ENCODE measurements around the gene FAM20C. TPM values are rescaled to one million over a fixed set of nuclear protein-coding genes. Genes with fewer than 3 reads are reported as not detected.
A peak's percentile ranks its signal among the peaks of the same experiment; 100 is the strongest.

The FAM20C gene
- total RNA-seq, 1 experiment from 2014 or later, result 87.9 TPM

DNA sequence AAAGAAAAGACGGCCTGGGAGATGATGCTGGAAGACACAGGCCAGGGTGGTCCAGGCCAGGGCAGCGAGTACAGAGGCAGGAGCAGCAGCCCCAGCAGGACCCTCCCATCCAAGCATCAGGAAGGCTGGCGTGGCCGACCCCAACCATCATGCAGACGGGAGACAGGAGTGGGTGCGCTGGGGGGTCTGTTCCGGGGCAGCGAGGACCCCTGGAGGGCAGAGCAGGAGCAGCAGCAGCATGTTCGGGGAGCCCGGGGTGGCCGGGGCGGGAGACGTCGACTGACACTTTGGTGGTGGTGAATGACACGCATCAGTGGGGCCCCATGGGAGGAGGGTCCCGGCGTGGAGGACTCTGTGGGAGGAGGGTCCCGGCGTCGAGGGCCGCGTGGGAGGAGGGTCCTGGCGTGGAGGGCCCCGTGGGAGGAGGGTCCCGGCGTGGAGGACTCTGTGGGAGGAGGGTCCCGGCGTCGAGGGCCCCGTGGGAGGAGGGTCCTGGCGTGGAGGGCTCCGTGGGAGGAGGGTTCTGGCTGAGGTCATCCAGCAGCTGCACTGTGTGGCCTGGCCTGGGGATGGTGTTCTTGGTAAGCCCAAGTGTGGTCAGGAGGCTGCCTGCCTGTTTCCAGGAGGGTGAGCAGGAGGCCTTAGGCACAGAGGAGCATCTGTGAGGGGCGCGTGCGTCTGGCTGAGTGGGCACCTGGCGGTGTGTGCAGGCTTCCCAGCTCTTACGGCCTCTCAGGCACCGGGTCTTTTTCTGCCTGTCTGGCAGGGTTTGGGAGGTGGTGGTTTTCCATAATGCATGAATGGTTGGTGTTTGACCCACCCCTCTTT lies 38.9 kb downstream of the FAM20C start:
- Histone ChIP-seq H3K4me3 (ENCODE audit: low read length) (no peak overlapping the region), H3K27ac (ENCODE audit: low read length) (no peak overlapping the region), H3K4me1 (ENCODE audit: insufficient read depth, low read length) (peaks cover 7% of the 10 kb centered on the region; the same call in 1 of the 2 replicates), H3K27me3 (ENCODE audit: low read length) (no peaks in the 10 kb centered on the region), H3K36me3 (ENCODE audit: low read depth, low read length) (peaks cover 8% of the 10 kb centered on the region; the same call in 1 of the 2 replicates), H3F3A (ENCODE audit: low read length, unreplicated experiment) (no peaks in the 10 kb centered on the region), H3K79me2 (ENCODE audit: low read length) (no peaks in the 10 kb centered on the region), H3K4me2 (ENCODE audit: low read length) (no peak overlapping the region), H4K20me1 (ENCODE audit: low read length) (no peaks in the 10 kb centered on the region), H3K9me3 (ENCODE audit: low read length) (no peaks in the 10 kb centered on the region), H2AFZ (ENCODE audit: low read length) (no peak overlapping the region), H3K9ac (ENCODE audit: low read length) (no peak overlapping the region), H3K9me2 (replicated peaks; ENCODE audit: low read length) (no peaks in the 10 kb centered on the region)
- TF ChIP-seq EZH2 (IDR thresholded peaks at IDR 0.05; ENCODE audit: low read length, unreplicated experiment) (no peak), CTCF (conservative IDR thresholded peaks at IDR 0.05; ENCODE audit: low read depth, low read length) (peak; percentile 44), EZH2phosphoT487 (IDR thresholded peaks at IDR 0.05; ENCODE audit: borderline replicate concordance, low read length) (no peak)
- intact Hi-C loops (cut with micrococcal nuclease), result no loop called here
- ChIA-PET CTCF (no interaction called here), POLR2A (ENCODE audit: unreplicated experiment) (no interaction called here)
- no TSS peak for BruUV-seq (replicated peaks)
- no peak for ATAC-seq
- no peak for DNase-seq

DNA sequence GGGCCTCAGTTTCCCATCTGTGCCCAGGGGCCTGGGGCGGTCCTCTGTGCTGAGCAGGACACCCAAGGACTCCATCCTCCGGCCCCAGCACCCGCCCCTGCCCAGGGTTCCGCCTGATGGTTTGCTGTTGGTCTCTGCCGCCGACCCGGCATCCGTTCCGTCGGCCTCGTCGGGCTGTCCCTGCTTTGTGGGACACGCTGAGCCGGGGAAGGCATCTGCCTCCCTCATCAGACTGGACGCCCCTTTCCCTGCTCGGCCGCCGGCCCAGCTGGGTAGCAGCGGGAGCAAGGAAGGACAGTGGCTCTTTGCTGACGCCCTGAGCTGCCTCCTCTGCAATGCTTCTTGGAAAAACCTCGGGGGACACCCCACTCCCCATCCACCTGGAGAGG lies 39.5 kb downstream of the FAM20C start:
- intact Hi-C loops (cut with micrococcal nuclease), result no loop called here
- POLR2A ChIA-PET (ENCODE audit: unreplicated experiment), result no interaction called here
- H3F3A ChIP-seq (ENCODE audit: low read length, unreplicated experiment), result no peaks in the 10 kb centered on the region
- CTCF ChIA-PET, result no interaction called here
- H3K9me2 ChIP-seq (replicated peaks; ENCODE audit: low read length), result no peaks in the 10 kb centered on the region
- TF ChIP-seq CTCF (conservative IDR thresholded peaks at IDR 0.05; ENCODE audit: low read depth, low read length) (no peak), EZH2 (IDR thresholded peaks at IDR 0.05; ENCODE audit: low read length, unreplicated experiment) (no peak), EZH2phosphoT487 (IDR thresholded peaks at IDR 0.05; ENCODE audit: borderline replicate concordance, low read length) (no peak)
- no peak overlapping the region for H3K4me3 ChIP-seq (ENCODE audit: low read length)
- H3K9ac ChIP-seq (ENCODE audit: low read length), result no peak overlapping the region
- no peak overlapping the region for H3K27ac ChIP-seq (ENCODE audit: low read length)
- H3K9me3 ChIP-seq (ENCODE audit: low read length), result no peaks in the 10 kb centered on the region
- no peak overlapping the region for H2AFZ ChIP-seq (ENCODE audit: low read length)
- H3K4me1 ChIP-seq (ENCODE audit: insufficient read depth, low read length), result peaks cover 4% of the 10 kb centered on the region; the same call in 1 of the 2 replicates
- DNase-seq, result no peak
- peaks cover 8% of the 10 kb centered on the region; the same call in 1 of the 2 replicates for H3K36me3 ChIP-seq (ENCODE audit: low read depth, low read length)
- no peak for ATAC-seq
- no TSS peak for BruUV-seq (replicated peaks)
- H3K4me2 ChIP-seq (ENCODE audit: low read length), result no peak overlapping the region
- H3K79me2 ChIP-seq (ENCODE audit: low read length), result no peaks in the 10 kb centered on the region
- H4K20me1 ChIP-seq (ENCODE audit: low read length), result no peaks in the 10 kb centered on the region
- no peaks in the 10 kb centered on the region for H3K27me3 ChIP-seq (ENCODE audit: low read length)

Measured in PC-3 (cell line).